ENCODE results near the gene KANK4. TPM values are rescaled to one million over a fixed set of nuclear protein-coding genes. Genes with fewer than 3 reads are reported as not detected.

KANK4 gene
- total RNA-seq, 2 donors from 2014 or later, result not detected

DNA sequence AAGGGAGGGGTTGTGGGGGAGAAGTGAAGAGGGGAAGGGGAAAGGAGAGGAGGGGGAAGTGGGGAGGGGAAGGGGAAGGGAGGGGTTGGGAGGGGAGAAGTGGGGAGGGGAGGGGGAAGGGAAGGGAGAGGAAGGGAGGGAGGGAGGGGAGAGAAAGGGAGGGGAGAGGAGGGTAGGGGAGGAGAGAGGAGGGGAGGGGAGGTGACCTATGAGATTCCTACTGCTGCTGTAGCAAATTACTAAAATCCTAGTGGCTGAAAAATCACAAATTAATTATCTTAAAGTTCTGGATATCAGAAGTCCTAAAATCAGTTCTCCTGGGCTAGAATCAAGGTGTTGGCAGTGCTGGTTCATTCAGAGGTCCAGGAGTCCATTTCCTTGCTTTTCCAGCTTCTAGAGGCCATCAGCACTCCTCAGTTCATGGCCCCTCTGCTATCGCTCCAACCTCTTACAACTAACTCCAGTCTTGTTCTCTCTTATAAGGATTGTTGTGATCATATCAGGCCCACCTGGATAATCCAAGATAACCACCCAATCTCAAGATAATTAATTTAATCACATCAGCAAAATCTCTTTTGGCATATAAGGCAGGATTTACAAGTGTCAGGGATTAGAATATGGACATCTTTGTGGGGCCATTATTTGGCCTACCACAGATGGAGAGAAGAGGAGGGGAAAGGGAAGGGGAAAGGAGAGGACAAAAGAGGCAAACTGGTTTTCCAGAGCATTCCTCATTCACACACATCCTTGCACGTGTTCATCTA lies 30.4 kb upstream of the KANK4 start:
- Mint-ChIP-seq H3K27me3 (no peaks in the 10 kb centered on the region), H3K9me3 (no peaks in the 10 kb centered on the region), H3K4me1 (ENCODE audit: low read depth in 2 of 2) (no peaks in the 10 kb centered on the region), H3K4me3 (no peak overlapping the region), H3K36me3 (no peaks in the 10 kb centered on the region), H3K27ac (no peak overlapping the region)
- no peak for DNase-seq (ENCODE audit: low spot score)
- ATAC-seq, result no peak

DNA sequence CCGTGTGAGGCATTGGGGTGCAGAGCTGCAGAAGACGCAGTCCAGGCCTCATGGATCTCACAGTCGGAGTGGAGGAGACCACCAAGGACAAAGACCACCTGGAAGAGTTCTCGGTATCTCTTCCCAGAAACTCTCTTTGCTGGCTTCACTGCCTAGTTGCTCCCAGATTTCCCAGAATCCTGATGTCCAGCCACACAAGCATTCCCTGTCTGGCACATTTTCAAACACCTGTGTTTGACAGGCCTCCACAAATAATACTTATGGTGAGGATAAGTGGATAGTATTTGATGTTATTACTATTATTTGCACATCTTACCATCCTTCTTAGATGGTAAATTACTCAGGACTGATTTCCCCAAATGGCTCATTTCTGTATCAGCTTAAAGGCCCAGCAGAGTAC lies 27.7 kb upstream of the KANK4 start:
- Mint-ChIP-seq H3K4me3 (no peak overlapping the region), H3K27me3 (peaks cover 0 to 20% of the 10 kb centered on the region in 2 donors), H3K36me3 (no peaks in the 10 kb centered on the region), H3K9me3 (no peaks in the 10 kb centered on the region), H3K4me1 (ENCODE audit: low read depth in 2 of 2) (no peaks in the 10 kb centered on the region), H3K27ac (no peak overlapping the region)
- DNase-seq (ENCODE audit: low spot score) (no peak), ATAC-seq (no peak)

DNA sequence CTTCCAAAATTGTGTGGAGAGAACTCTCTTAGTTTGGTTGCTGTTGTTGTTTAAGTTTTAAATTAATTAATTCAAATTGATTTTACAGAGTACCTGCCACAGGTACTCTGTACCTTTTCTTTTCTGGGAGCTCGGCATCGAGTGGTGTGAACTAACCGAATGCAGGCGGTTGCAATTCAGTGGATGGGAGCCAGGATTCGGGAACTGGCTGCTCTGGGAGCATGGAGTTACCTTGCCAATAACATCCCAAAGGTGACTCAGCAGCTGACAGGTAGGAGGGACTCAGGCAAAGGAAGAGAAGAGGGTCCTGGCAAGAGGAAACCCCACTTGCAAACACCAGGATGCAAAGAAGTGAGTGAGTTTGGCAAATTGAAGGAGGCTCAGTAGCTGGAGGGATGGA lies 24.7 kb upstream of the KANK4 start:
- ATAC-seq (no peak), DNase-seq (ENCODE audit: low spot score) (no peak)
- H3K9me3 Mint-ChIP-seq, result no peaks in the 10 kb centered on the region
- H3K4me1 Mint-ChIP-seq (ENCODE audit: low read depth in 2 of 2), result no peaks in the 10 kb centered on the region
- no peak overlapping the region for H3K27ac Mint-ChIP-seq
- peaks cover 5 to 28% of the 10 kb centered on the region in 2 donors for H3K27me3 Mint-ChIP-seq
- H3K36me3 Mint-ChIP-seq, result no peaks in the 10 kb centered on the region
- no peak overlapping the region for H3K4me3 Mint-ChIP-seq

DNA sequence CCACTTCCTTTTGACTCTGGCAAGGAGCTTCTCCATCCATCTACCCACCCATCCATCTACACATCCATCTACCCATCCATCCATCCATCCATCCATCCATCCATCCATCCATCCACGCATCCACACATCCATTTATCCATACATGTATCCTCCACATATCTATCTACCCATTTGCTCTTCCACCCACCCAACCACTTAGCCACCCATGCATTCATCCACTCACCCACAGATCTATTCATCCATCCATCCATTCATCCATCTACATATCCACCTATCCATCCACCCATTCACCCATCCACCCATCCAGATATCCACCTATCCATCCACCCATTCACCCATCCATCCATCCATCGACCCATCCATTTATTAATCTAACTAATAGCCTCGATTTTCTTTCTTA lies 23.0 kb upstream of the KANK4 start:
- ATAC-seq, result no peak
- peaks cover 5 to 28% of the 10 kb centered on the region in 2 donors for H3K27me3 Mint-ChIP-seq
- H3K9me3 Mint-ChIP-seq, result no peaks in the 10 kb centered on the region
- no peak overlapping the region for H3K4me3 Mint-ChIP-seq
- H3K4me1 Mint-ChIP-seq (ENCODE audit: low read depth in 2 of 2), result no peaks in the 10 kb centered on the region
- no peaks in the 10 kb centered on the region for H3K36me3 Mint-ChIP-seq
- no peak overlapping the region for H3K27ac Mint-ChIP-seq
- no peak for DNase-seq (ENCODE audit: low spot score)

DNA sequence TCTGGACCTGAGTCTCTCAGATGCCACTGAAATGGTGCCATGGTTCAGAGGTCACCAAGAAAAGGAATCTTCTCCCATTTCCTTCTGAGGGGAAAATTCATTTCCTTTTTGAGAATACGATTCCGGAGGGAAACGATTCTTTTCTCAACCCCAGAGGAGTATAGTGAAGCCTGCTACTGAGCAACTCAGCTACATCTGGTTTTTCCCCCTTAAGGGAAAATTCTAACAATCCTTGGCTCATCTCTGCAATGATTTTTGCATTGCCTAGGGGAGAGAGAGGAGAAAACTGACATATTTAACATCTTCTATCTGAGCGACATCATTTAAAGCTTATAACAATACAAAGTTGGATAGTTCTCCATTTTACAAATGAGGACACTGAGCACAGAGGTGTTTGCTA lies 22.4 kb upstream of the KANK4 start:
- Mint-ChIP-seq H3K9me3 (no peaks in the 10 kb centered on the region), H3K4me1 (ENCODE audit: low read depth in 2 of 2) (no peaks in the 10 kb centered on the region), H3K27me3 (peaks cover 5 to 28% of the 10 kb centered on the region in 2 donors), H3K27ac (no peak overlapping the region), H3K4me3 (no peak overlapping the region), H3K36me3 (no peaks in the 10 kb centered on the region)
- DNase-seq (ENCODE audit: low spot score), result no peak
- no peak for ATAC-seq

DNA sequence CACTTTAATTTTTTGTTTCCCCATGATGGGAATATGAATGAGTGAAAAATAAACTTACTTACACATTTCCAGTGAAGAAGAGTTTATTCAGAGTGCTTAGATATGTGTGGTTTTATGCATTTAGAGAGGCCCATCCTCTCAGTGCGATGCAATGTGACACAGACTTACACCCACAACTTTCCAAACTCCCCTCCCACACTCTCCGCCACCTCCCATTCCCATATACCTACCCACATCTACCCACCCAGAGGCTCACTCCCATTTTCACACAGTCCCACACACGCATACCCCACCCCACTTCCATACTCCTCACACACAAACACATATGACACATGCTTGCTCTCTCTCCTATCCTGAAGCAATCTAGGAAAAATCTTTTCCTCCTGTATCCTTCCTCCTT lies 21.9 kb upstream of the KANK4 start:
- ATAC-seq, result no peak
- Mint-ChIP-seq H3K27me3 (peaks cover 5 to 28% of the 10 kb centered on the region in 2 donors), H3K4me1 (ENCODE audit: low read depth in 2 of 2) (no peaks in the 10 kb centered on the region), H3K9me3 (no peaks in the 10 kb centered on the region), H3K4me3 (no peak overlapping the region), H3K36me3 (no peaks in the 10 kb centered on the region), H3K27ac (no peak overlapping the region)
- no peak for DNase-seq (ENCODE audit: low spot score)

DNA sequence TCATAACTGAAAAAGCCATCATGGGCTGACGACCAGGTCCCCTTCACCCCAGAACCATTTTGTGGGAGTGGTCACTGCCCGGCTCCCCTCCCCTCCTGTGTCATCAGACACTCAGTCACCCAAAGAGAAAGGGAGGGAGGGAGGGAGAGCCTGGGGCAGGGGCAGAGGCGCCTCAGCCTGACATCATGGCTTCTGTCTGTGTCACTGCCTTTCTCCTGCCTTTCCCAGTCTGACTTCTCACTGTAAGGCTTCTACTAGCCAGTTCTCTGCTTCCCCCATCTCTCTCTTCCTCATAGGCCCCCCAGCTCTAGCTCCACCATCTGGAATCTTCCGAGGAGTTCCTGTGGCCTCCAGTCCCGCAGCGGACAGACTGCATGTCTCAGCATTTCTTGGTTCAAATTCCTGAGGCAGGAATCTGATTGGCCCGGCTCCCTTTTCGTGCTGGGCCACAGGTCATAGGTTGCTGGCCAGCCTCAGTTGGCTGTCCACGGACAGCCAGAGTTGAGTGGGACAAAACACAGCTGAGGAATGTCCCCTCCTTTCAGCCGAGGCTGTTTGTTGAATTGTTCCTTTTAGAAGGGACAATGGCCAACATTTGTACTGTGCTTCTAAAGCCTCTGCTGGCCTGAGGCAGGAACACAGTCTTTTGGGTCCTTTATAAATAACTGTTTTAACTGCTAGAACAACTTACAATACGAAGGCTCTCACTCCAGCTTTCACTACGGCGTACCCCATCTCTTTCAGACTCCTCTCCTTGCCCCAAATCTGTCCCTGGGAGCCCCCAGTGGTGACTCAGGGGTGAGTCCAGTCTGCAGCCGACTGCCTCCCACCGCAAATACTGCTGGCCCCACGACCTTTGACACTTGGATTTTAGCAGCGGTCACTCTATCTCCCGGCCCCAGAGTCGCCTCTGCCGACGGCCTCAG lies 18.7 kb upstream of the KANK4 start:
- no peak overlapping the region for H3K4me3 Mint-ChIP-seq
- no peak overlapping the region for H3K27ac Mint-ChIP-seq

DNA sequence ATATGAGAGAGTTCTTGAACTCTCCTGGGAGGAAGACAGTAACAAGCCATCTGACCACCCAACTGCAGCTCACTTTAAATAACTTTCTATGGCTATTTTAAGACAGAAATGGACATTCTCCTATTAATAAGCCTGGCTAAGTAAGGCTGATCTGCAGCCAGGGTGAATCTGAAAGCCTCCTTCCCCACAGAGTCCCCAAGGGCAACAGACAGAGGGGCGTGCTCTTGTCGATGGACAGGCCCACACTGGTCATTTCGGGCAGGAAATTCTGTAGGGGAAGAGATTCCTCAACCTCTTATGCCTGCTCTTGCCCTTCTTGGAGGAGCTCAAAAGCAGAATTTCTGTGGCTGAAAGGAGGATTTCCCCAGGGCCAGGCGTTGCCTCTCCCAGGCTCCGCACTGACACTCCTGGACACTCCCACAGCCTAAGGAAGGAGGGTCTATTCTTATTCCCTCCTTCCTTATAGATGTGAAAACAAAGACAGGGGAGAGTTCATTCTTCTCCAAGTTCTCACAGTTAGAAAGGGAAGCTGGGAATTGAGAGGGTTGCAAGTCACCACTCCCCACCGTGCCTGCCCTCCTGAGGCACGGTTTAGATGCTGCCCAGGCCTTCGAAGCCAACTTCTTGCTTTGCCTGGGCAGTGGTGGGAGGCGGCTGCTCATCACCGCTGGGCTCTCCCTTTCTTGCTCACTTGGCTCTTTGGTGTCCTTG lies 17.9 kb upstream of the KANK4 start:
- H3K27ac Mint-ChIP-seq, result no peak overlapping the region
- H3K36me3 Mint-ChIP-seq, result no peaks in the 10 kb centered on the region
- no peak overlapping the region for H3K4me3 Mint-ChIP-seq
- peaks cover 7 to 23% of the 10 kb centered on the region in 2 donors for H3K27me3 Mint-ChIP-seq
- no peak for ATAC-seq
- DNase-seq (ENCODE audit: low spot score), result no peak
- H3K4me1 Mint-ChIP-seq (ENCODE audit: low read depth in 2 of 2), result no peaks in the 10 kb centered on the region
- H3K9me3 Mint-ChIP-seq, result no peaks in the 10 kb centered on the region

More for the DNA sequence above, 18.7 kb upstream of the KANK4 start:
- ATAC-seq (no peak), DNase-seq (ENCODE audit: low spot score) (no peak)
- peaks cover 5 to 26% of the 10 kb centered on the region in 2 donors for H3K27me3 Mint-ChIP-seq
- H3K9me3 Mint-ChIP-seq, result no peaks in the 10 kb centered on the region
- H3K4me1 Mint-ChIP-seq (ENCODE audit: low read depth in 2 of 2), result no peaks in the 10 kb centered on the region
- H3K36me3 Mint-ChIP-seq, result no peaks in the 10 kb centered on the region

DNA sequence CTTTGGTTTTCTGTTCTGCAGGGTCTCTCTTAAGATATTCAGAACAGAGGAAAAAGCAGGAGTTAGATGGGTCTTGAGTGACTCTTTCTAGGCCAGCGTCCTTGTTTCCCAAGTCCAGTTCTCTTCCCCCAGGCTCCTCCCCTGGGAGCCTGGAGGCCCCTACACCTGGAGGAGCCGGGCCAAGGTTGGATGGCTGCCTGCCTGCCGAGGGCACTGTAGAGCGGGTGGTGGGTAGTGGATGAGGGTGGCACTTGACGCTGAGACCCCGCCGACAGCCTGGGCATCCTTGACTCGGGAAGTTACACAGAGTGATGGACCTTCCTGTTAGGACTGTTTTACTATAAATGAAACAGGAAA lies 17.4 kb upstream of the KANK4 start:
- Mint-ChIP-seq H3K27me3 (peaks cover 11 to 26% of the 10 kb centered on the region in 2 donors), H3K27ac (no peak overlapping the region), H3K4me1 (ENCODE audit: low read depth in 2 of 2) (no peaks in the 10 kb centered on the region), H3K36me3 (no peaks in the 10 kb centered on the region), H3K4me3 (no peak overlapping the region), H3K9me3 (no peaks in the 10 kb centered on the region)
- no peak for DNase-seq (ENCODE audit: low spot score)
- ATAC-seq, result no peak

DNA sequence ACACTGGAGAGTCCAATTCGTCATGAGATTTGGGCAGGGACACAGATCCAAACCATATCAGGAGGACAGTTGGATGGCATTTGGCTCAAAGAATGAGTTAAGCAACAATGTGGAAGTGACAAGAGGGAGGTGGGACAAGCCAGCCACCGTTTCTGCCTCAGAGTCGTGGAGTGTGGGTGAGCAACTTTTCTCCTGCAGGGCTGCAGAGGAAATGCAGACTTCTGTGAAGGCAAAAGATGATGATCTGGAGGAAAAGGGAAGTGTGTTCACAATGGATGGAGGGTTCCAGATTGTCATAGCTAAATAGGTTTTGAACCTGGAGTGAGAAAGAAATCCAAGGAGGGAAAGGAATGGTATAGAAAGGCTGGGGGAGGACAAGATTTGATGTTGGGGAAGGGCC lies 16.4 kb upstream of the KANK4 start:
- Mint-ChIP-seq H3K4me1 (ENCODE audit: low read depth in 2 of 2) (no peaks in the 10 kb centered on the region), H3K9me3 (no peaks in the 10 kb centered on the region), H3K27me3 (peaks cover 6 to 20% of the 10 kb centered on the region in 2 donors), H3K27ac (no peak overlapping the region), H3K36me3 (no peaks in the 10 kb centered on the region), H3K4me3 (no peak overlapping the region)
- ATAC-seq, result no peak
- DNase-seq (ENCODE audit: low spot score), result no peak

DNA sequence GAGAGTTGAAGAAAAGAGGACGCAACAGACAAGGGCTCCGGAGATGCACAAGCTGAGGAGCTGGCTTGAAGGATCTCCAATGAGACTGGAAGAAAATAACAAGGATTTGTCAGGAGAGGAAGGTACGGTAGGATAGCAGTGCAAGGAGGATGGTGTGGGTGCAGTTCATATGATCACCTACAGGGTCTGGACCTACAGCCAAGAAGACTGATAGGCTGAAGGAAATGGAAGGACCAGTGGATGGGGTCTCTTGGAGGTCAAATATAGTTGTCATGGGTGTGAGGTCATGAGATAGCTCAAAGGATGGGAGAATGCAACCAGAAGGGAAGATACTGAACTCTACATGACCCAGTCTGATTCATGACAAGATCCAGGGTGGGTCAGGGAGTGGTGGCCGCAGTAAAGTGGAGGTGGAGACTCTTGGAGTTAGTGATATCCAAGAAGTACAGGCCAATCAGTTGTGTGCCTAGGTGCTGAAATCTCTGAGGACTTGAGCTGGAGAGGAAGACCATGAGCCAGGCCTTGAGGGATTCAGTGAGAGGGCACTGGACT lies 15.3 kb upstream of the KANK4 start:
- DNase-seq (ENCODE audit: low spot score), result no peak
- Mint-ChIP-seq H3K4me3 (no peak overlapping the region), H3K4me1 (ENCODE audit: low read depth in 2 of 2) (no peaks in the 10 kb centered on the region), H3K27ac (no peak overlapping the region), H3K27me3 (peaks cover 6 to 20% of the 10 kb centered on the region in 2 donors), H3K36me3 (no peaks in the 10 kb centered on the region), H3K9me3 (no peaks in the 10 kb centered on the region)
- ATAC-seq, result no peak

DNA sequence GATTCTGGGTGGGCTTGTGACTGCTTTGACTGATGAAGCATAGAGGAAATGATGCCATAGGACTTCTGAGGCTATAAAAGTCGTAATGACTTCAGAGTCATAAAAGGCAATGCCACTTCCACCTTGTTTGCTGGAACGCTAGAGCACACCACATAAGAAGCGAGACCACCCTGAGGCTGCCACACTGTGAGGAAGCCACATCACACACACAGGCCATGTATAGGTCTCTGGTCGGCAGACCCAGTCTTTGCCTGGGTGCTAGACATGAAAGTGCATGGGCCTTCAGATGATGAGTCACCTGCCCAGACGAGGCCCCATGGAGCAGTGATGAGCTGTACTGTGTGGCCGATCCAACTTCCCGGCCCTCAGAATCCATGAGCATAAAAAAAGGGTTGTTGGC lies 14.2 kb upstream of the KANK4 start:
- DNase-seq (ENCODE audit: low spot score) (no peak), ATAC-seq (no peak)
- H3K36me3 Mint-ChIP-seq, result no peaks in the 10 kb centered on the region
- H3K27me3 Mint-ChIP-seq, result peaks cover 6 to 20% of the 10 kb centered on the region in 2 donors
- no peak overlapping the region for H3K27ac Mint-ChIP-seq
- no peaks in the 10 kb centered on the region for H3K4me1 Mint-ChIP-seq (ENCODE audit: low read depth in 2 of 2)
- H3K9me3 Mint-ChIP-seq, result no peaks in the 10 kb centered on the region
- no peak overlapping the region for H3K4me3 Mint-ChIP-seq

DNA sequence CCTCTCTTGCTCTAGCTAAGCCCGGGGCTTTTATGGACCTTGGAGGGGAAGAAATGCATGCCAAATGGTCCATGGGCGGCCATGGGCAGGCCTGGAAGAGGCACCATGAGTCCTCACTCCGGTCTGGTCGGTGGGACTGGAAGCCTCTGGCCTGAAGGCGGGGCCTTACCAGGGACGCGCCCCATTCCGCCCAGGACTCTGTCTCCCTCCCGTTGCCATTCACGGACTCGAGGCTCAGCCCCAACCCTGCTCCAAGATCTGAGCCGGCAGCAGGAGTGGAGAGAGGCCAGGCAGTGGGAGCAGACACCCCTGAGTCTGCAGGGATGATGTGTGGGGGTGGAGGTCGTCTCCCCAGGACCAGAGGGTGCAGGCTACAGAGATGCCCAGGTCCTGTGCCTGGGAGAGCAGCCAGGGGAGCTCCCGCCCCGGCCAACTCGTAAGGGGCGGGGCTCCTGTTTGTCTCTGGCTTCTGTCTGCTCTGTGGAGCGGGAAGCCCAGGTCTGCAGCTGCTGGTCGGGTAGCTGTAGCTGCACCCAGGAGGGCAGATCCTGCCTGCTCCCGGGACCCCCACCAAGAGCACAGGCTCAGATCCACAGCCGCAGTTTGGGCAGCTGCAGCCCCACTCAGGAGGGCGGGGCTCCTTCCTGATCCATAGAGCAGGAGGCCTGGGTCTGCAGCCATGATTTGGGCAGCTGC lies 8.3 kb upstream of the KANK4 start:
- Mint-ChIP-seq H3K36me3 (no peaks in the 10 kb centered on the region), H3K27ac (no peak overlapping the region), H3K4me1 (ENCODE audit: low read depth in 2 of 2) (no peaks in the 10 kb centered on the region), H3K4me3 (no peak overlapping the region), H3K27me3 (peaks cover 6 to 11% of the 10 kb centered on the region in 2 donors), H3K9me3 (no peaks in the 10 kb centered on the region)
- peak; percentile 27 to 46 for ATAC-seq
- no peak for DNase-seq (ENCODE audit: low spot score)
